Testis (tissue), 2 donors: ENCODE data around the gene IFIT1.

Source experiments
- POLR2A ChIP-seq: fragments of 450-650 bp; IDR thresholded peaks from one replicate; pipeline ENCODE4 v1.6.1; 2017; ENCODE audit warnings: antibody characterized with exemption, mild to moderate bottlenecking, moderate library complexity
- TF ChIP-seq, protein P1 (sequence below), 3 experiments: fragments of 450-650 bp in 2 of 3; fragments of 200-600 bp in 1 of 3; sonication (generic) in 1 of 3; IDR thresholded peaks; one replicate each; pipeline ENCODE4 v1.5.1; 2016 to 2019; ENCODE audit warnings: antibody characterized with exemption in 3 of 3, mild to moderate bottlenecking in 2 of 3, moderate library complexity in 1 of 3

- TF ChIP-seq, protein P1, sequence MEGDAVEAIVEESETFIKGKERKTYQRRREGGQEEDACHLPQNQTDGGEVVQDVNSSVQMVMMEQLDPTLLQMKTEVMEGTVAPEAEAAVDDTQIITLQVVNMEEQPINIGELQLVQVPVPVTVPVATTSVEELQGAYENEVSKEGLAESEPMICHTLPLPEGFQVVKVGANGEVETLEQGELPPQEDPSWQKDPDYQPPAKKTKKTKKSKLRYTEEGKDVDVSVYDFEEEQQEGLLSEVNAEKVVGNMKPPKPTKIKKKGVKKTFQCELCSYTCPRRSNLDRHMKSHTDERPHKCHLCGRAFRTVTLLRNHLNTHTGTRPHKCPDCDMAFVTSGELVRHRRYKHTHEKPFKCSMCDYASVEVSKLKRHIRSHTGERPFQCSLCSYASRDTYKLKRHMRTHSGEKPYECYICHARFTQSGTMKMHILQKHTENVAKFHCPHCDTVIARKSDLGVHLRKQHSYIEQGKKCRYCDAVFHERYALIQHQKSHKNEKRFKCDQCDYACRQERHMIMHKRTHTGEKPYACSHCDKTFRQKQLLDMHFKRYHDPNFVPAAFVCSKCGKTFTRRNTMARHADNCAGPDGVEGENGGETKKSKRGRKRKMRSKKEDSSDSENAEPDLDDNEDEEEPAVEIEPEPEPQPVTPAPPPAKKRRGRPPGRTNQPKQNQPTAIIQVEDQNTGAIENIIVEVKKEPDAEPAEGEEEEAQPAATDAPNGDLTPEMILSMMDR (IDR thresholded peaks at IDR 0.05): no peak
- TF ChIP-seq POLR2A: no peak
Observed at GRCh38 chr10:89395141-89395540, 2.7 kb downstream of the IFIT1 start.
